ENCODE results near the gene NXNL2.

NXNL2 gene

GRCh38 chr9:88579050-88579715 lies 44.2 kb downstream of the NXNL2 start:
- DNase-seq: no peak

DNA sequence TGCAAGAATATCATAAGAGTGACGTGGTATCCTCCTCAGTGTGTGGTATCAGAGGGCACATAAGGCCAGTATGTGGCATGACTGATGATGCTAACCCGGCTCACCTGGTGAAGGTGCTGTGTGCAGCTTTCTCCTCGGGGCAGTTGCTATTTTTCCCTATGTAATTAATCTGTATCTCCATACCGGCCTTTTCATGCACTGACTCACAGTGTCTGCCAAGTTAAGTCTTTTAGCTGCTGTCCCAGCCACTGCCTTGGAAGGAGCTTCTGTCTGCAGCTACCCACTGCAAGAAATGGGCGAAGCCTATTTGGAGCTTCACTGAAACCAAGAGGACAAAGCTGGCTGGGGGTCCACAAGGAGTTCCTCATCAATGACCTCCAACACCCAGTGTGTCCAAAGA lies 46.0 kb downstream of the NXNL2 start:
- DNase-seq: no peak

- DNase-seq: no peak
These were observed 49.1 kb downstream of the NXNL2 start for GRCh38 chr9:88583901-88584596.

- DNase-seq: no peak
These were observed 50.4 kb downstream of the NXNL2 start for GRCh38 chr9:88585426-88585825.

GRCh38 chr9:88586452-88586851 lies 51.5 kb downstream of the NXNL2 start:
- no peak for DNase-seq

DNA sequence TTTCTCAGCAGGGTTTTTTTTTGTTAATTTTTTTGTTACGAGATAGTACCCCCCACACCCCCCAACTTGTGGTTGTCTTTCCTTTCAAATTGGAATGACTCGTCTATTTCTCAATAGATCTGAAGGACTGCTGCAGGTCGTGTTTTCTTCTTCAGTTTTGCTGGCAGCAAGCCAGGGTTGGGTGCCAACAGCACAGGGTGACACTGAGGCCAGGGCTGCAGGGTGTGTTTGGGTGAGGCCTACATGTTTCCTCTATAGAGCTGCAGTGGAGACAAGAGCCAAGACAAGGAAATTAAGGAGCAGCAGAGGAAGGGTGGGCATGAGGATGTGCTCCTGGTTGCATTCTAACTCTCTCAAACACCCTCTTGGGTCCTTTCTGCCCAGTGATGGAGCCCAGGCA lies 52.2 kb downstream of the NXNL2 start:
- no peak for DNase-seq

DNA sequence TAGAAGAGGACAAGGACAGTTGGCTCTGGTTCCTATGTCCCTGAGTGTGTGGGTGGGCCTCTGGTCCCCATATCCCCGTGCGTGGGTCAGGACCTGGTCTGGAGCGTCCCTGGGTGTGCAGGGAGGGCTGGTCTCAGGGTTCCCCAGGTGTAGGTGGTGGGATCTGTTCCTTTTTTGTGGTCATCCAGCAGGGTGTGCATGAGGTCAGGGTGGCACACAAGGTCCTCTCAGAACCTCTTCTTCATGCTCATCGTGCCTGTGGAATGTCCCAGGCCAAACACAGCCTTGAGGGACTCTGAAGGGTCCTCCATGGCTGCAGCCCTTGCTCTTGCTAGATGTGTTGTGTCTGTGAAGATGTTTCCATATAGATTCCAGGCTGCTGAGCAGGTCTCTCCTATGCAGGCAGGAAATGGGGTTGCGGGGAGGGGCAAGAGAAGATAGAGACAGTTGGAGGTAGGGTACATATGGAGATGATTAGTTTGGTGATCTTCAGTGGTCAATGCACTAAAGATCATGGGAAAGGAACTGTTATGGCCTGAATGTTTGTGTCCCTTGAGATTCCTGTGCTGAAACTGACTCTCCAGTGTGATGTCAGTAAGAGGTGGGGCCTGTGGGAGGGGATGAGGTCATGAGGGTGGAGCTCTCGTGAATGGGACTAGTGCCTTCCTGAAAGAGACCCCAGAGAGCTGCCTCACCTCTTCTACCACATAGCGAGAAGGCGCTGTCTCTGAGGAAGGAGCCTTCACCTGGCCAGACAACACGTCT lies 53.1 kb downstream of the NXNL2 start:
- DNase-seq: no peak

DNA sequence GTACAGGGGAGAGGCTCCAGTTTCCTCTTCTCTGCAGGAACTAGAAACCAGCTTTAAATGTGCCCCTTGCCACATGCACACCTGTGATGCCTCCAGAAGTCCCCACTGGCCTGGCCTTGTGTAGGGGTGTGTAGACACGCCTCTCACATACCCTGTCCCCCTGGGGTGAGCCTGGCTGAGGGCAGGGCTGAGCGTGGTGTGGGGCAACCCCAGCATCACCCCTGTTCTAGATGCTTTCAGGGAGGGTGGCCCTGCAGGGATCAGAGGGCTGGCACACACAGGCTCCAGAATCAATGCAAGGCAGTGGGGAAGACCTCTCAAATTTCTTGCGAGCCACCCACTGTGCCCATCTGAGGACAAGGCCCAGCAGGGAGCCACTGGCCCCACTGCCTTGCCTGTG lies 54.7 kb downstream of the NXNL2 start:
- no peak for DNase-seq

GRCh38 chr9:88590558-88591146 lies 55.7 kb downstream of the NXNL2 start:
- no peak for DNase-seq

DNA sequence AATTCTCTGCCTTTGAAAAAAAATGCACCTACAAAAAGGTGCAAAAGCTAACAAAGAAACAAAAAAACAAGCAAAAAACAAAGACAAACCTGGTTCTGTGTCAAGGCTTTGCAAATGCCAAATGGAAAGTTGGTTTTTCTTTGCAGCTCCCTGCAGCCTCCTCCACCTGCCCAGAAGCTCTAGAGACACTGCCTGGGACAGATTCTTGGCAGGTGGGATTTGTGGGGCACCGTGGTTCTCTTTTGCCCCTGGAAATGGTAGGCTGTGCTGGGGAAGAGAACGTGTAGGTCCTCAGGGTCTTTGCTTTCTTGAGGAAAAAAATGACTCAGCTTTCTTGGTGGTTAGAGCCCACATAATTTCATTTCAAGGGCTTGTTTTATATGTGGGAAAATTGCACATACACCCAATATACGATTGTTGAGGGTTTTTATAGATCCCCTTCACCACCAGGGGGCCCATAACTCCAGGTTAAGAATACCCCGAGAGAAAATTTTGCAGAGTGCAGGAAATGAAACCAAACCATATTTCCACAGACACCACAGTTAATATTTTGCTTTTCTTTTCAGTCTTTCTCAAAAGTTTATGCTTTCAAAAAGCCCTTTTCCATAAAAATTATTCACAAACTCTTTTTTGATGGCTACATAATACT lies 58.7 kb downstream of the NXNL2 start:
- no peak for DNase-seq
